Measurements from ENCODE around the gene ADAMTS16. TPM values are rescaled to one million over a fixed set of nuclear protein-coding genes. Genes with fewer than 3 reads are reported as not detected.

ADAMTS16 gene
- total and polyA plus RNA-seq, 3 experiments from 2014 or later: not detected

GRCh38 chr5:5320062-5320805, 180.1 kb downstream of the ADAMTS16 start:
- Mint-ChIP-seq H3K27ac (no peak overlapping the region), H3K36me3 (no peaks in the 10 kb centered on the region), H3K4me1 (no peaks in the 10 kb centered on the region), H3K9me3 (peaks cover 9 to 63% (median 33%) of the 10 kb centered on the region in 5 donors), H3K4me3 (no peak overlapping the region), H3K27me3 (no peaks in the 10 kb centered on the region)
- ChIA-PET CTCF (no interaction called here), POLR2A (no interaction called here)
- H3K4me1 ChIP-seq (ENCODE audit: insufficient read depth, low read length): no peaks in the 10 kb centered on the region
- H3K36me3 ChIP-seq (ENCODE audit: insufficient read depth, low read length): no peaks in the 10 kb centered on the region
- H3K4me3 ChIP-seq (ENCODE audit: low read length): no peak overlapping the region
- no peaks in the 10 kb centered on the region for H3K27me3 ChIP-seq (ENCODE audit: insufficient read depth, low read length, poor library complexity, severe bottlenecking)
- no peak overlapping the region for H3K27ac ChIP-seq (ENCODE audit: low read depth, low read length)
- H3K9me3 ChIP-seq (ENCODE audit: low read length): no peaks in the 10 kb centered on the region
- DNase-seq: no peak

DNA sequence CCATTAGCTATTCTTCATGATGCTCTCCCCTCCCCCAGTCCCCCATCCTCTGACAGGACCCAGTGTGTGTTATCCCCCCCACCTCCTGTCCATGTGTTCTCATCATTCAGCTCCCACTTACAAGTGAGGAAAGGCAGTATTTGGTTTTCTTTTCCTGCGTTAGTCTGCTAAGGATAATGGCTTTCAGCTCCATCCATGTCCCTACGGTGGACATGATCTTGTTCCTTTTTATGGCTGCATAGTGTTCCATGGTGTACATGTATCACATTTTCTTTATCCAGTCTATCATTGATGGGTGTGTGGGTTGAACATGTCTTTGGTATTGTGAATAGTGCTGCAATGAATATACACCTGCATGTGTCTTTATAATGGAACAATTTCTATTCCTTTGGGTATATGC, 181.0 kb downstream of the ADAMTS16 start:
- Histone ChIP-seq H3K4me3 (ENCODE audit: low read length) (no peak overlapping the region), H3K9me3 (ENCODE audit: low read length) (no peaks in the 10 kb centered on the region), H3K4me1 (ENCODE audit: insufficient read depth, low read length) (no peaks in the 10 kb centered on the region), H3K27ac (ENCODE audit: low read depth, low read length) (no peak overlapping the region), H3K36me3 (ENCODE audit: insufficient read depth, low read length) (no peaks in the 10 kb centered on the region), H3K27me3 (ENCODE audit: insufficient read depth, low read length, poor library complexity, severe bottlenecking) (no peaks in the 10 kb centered on the region)
- Mint-ChIP-seq H3K4me3 (no peak overlapping the region), H3K27me3 (no peaks in the 10 kb centered on the region), H3K27ac (no peak overlapping the region), H3K4me1 (no peaks in the 10 kb centered on the region), H3K9me3 (peaks cover 9 to 59% (median 36%) of the 10 kb centered on the region in 5 donors), H3K36me3 (no peaks in the 10 kb centered on the region)
- POLR2A ChIA-PET: no interaction called here
- CTCF ChIA-PET: no interaction called here
- no peak for DNase-seq

DNA sequence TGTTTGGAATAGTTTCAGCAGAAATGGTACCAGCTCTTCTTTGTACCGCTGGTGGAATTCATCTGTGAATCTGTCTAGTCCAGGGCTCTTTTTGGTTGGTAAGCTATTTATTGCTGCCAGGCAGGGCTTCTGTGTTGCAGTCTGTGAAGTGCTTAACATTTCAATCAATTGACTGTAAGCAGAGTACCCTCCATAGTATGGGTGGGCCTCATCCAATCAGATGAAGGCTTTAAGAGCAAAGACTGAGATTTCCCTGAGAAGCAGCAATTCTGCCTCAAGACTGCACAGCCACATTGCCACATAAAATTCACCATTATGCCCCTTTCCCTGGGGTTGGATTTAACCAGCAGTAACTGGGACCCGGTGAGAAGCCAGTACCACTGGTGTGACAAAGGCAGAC, 183.4 kb downstream of the ADAMTS16 start:
- H3K4me1 ChIP-seq (ENCODE audit: insufficient read depth, low read length): no peaks in the 10 kb centered on the region
- H3K27ac ChIP-seq (ENCODE audit: low read depth, low read length): no peak overlapping the region
- DNase-seq: no peak
- ChIA-PET CTCF (no interaction called here), POLR2A (no interaction called here)
- Mint-ChIP-seq H3K36me3 (peaks cover 0 to 9% (median 0%) of the 10 kb centered on the region in 3 donors), H3K4me1 (no peaks in the 10 kb centered on the region), H3K4me3 (no peak overlapping the region), H3K27ac (no peak overlapping the region), H3K9me3 (peaks cover 9 to 64% (median 42%) of the 10 kb centered on the region in 5 donors), H3K27me3 (no peaks in the 10 kb centered on the region)
- H3K36me3 ChIP-seq (ENCODE audit: insufficient read depth, low read length): no peaks in the 10 kb centered on the region
- H3K4me3 ChIP-seq (ENCODE audit: low read length): no peak overlapping the region
- no peaks in the 10 kb centered on the region for H3K9me3 ChIP-seq (ENCODE audit: low read length)
- H3K27me3 ChIP-seq (ENCODE audit: insufficient read depth, low read length, poor library complexity, severe bottlenecking): no peaks in the 10 kb centered on the region

- Histone ChIP-seq H3K27me3 (ENCODE audit: insufficient read depth, low read length, poor library complexity, severe bottlenecking) (no peaks in the 10 kb centered on the region), H3K4me1 (ENCODE audit: insufficient read depth, low read length) (no peaks in the 10 kb centered on the region), H3K4me3 (ENCODE audit: low read length) (no peak overlapping the region), H3K9me3 (ENCODE audit: low read length) (no peaks in the 10 kb centered on the region), H3K27ac (ENCODE audit: low read depth, low read length) (no peak overlapping the region), H3K36me3 (ENCODE audit: insufficient read depth, low read length) (no peaks in the 10 kb centered on the region)
- ChIA-PET POLR2A (no interaction called here), CTCF (no interaction called here)
- Mint-ChIP-seq H3K27ac (no peak overlapping the region), H3K9me3 (peaks cover 8 to 59% (median 43%) of the 10 kb centered on the region in 5 donors), H3K4me3 (no peak overlapping the region), H3K36me3 (peaks cover 0 to 14% (median 0%) of the 10 kb centered on the region in 3 donors), H3K27me3 (no peaks in the 10 kb centered on the region), H3K4me1 (no peaks in the 10 kb centered on the region)
- DNase-seq: no peak
Measured at GRCh38 chr5:5326115-5326758, 186.1 kb downstream of the ADAMTS16 start.

DNA sequence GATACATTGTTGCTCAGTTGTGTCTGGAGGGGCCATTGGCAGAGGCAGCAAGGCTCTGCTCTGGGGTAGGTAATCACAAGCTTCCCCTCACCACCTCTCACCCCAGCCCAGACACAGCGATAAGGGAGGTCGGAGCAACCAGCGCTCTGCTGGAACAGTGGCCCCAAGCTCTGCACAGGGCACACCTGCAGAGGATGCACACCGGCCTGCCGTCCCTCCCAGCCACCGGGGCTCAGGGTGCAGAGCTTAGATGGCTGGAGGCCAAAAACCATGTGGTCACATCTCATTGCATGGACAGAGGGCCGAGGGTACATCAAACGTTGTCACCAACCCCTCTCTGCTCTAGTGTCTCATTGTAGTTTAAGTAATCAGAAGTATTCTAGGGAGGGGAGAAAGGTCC, 187.0 kb downstream of the ADAMTS16 start:
- H3K4me1 ChIP-seq (ENCODE audit: insufficient read depth, low read length): no peaks in the 10 kb centered on the region
- no peaks in the 10 kb centered on the region for H3K9me3 ChIP-seq (ENCODE audit: low read length)
- H3K27ac ChIP-seq (ENCODE audit: low read depth, low read length): no peak overlapping the region
- POLR2A ChIA-PET: no interaction called here
- H3K4me3 ChIP-seq (ENCODE audit: low read length): no peak overlapping the region
- no peak for DNase-seq
- peaks cover 0 to 52% (median 35%) of the 10 kb centered on the region in 5 donors for H3K9me3 Mint-ChIP-seq
- no peak overlapping the region for H3K4me3 Mint-ChIP-seq
- H3K27me3 Mint-ChIP-seq: no peaks in the 10 kb centered on the region
- H3K27me3 ChIP-seq (ENCODE audit: insufficient read depth, low read length, poor library complexity, severe bottlenecking): no peaks in the 10 kb centered on the region
- H3K36me3 Mint-ChIP-seq: peaks cover 0 to 14% (median 0%) of the 10 kb centered on the region in 3 donors
- CTCF ChIA-PET: no interaction called here
- no peaks in the 10 kb centered on the region for H3K36me3 ChIP-seq (ENCODE audit: insufficient read depth, low read length)
- no peak overlapping the region for H3K27ac Mint-ChIP-seq
- H3K4me1 Mint-ChIP-seq: no peaks in the 10 kb centered on the region

- Mint-ChIP-seq H3K4me3 (no peak overlapping the region), H3K9me3 (peaks cover 0 to 41% (median 24%) of the 10 kb centered on the region in 5 donors), H3K36me3 (peaks cover 0 to 22% (median 0%) of the 10 kb centered on the region in 3 donors), H3K27ac (no peak overlapping the region), H3K4me1 (no peaks in the 10 kb centered on the region), H3K27me3 (peaks cover 0 to 2% of the 10 kb centered on the region in 2 donors)
- POLR2A ChIA-PET: no interaction called here
- H3K27ac ChIP-seq (ENCODE audit: low read depth, low read length): no peak overlapping the region
- H3K9me3 ChIP-seq (ENCODE audit: low read length): no peaks in the 10 kb centered on the region
- CTCF ChIA-PET: no interaction called here
- DNase-seq: no peak
- no peaks in the 10 kb centered on the region for H3K36me3 ChIP-seq (ENCODE audit: insufficient read depth, low read length)
- H3K27me3 ChIP-seq (ENCODE audit: insufficient read depth, low read length, poor library complexity, severe bottlenecking): no peaks in the 10 kb centered on the region
- H3K4me1 ChIP-seq (ENCODE audit: insufficient read depth, low read length): no peaks in the 10 kb centered on the region
- H3K4me3 ChIP-seq (ENCODE audit: low read length): no peak overlapping the region
Measured at GRCh38 chr5:5330728-5331452, 190.8 kb downstream of the ADAMTS16 start.

DNA sequence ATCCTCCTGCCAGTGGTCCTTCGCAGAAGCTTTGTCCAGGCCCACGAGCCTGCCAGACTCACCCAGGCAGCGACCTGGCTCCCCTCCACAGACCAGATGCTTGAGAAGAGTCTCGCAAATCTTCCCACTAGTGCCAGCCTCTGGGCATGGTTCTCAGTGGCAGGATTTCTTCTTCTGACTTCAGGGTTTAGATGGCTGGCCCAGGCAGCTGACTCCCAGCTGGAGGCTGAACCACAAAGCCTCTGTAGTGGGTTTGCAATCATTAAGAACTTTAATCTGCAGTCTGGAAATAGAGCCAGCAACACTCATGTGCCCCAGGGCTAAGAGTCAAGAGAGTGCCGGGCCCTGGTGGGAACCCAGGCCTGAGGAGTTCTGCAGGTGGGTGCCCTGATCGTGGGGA, 191.7 kb downstream of the ADAMTS16 start:
- Histone ChIP-seq H3K27me3 (ENCODE audit: insufficient read depth, low read length, poor library complexity, severe bottlenecking) (no peaks in the 10 kb centered on the region), H3K27ac (ENCODE audit: low read depth, low read length) (no peak overlapping the region), H3K9me3 (ENCODE audit: low read length) (no peaks in the 10 kb centered on the region), H3K4me1 (ENCODE audit: insufficient read depth, low read length) (no peaks in the 10 kb centered on the region), H3K36me3 (ENCODE audit: insufficient read depth, low read length) (no peaks in the 10 kb centered on the region), H3K4me3 (ENCODE audit: low read length) (no peak overlapping the region)
- no peak for DNase-seq
- peaks cover 0 to 22% (median 0%) of the 10 kb centered on the region in 3 donors for H3K36me3 Mint-ChIP-seq
- H3K27me3 Mint-ChIP-seq: peaks cover 0 to 2% of the 10 kb centered on the region in 2 donors
- H3K4me3 Mint-ChIP-seq: no peak overlapping the region
- no peak overlapping the region for H3K27ac Mint-ChIP-seq
- ChIA-PET POLR2A (no interaction called here), CTCF (no interaction called here)
- H3K9me3 Mint-ChIP-seq: peaks cover 0 to 39% (median 25%) of the 10 kb centered on the region in 5 donors
- H3K4me1 Mint-ChIP-seq: no peaks in the 10 kb centered on the region

DNA sequence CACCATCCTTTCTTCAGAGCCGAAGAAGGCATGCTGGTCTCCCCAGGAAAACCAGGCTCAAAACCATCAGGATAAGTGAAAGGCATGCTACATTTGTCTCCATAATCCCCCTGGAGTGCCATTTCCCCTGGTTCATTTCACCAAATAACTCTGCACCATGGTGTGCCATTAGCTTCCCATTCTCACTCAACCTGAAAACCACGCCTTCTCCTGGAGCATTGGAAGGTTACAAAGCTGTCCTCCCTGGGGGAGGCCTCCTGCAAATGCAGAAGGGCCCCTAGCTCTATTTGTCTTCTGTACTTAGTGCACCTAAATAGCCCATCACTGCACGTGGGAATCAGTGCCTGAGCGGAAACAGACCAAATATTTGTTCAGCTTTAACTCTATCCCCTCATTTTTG, 192.2 kb downstream of the ADAMTS16 start:
- no peak for DNase-seq
- Mint-ChIP-seq H3K4me3 (no peak overlapping the region), H3K27ac (no peak overlapping the region), H3K9me3 (peaks cover 0 to 38% (median 21%) of the 10 kb centered on the region in 5 donors), H3K36me3 (peaks cover 0 to 22% (median 0%) of the 10 kb centered on the region in 3 donors), H3K27me3 (peaks cover 0 to 2% of the 10 kb centered on the region in 2 donors), H3K4me1 (no peaks in the 10 kb centered on the region)
- no peaks in the 10 kb centered on the region for H3K27me3 ChIP-seq (ENCODE audit: insufficient read depth, low read length, poor library complexity, severe bottlenecking)
- H3K9me3 ChIP-seq (ENCODE audit: low read length): no peaks in the 10 kb centered on the region
- ChIA-PET CTCF (no interaction called here), POLR2A (no interaction called here)
- no peak overlapping the region for H3K4me3 ChIP-seq (ENCODE audit: low read length)
- H3K27ac ChIP-seq (ENCODE audit: low read depth, low read length): no peak overlapping the region
- H3K36me3 ChIP-seq (ENCODE audit: insufficient read depth, low read length): no peaks in the 10 kb centered on the region
- H3K4me1 ChIP-seq (ENCODE audit: insufficient read depth, low read length): no peaks in the 10 kb centered on the region

Measured in CD8-positive, alpha-beta memory T cell (primary cell).